Smooth muscle cell (in vitro differentiated cells): ENCODE results near the gene PEX5. TPM values are rescaled to one million over a fixed set of nuclear protein-coding genes. Genes with fewer than 3 reads are reported as not detected.

Experiments
- DNase-seq: peaks from one replicate; lab custom pipeline; 2025; ENCODE audit not compliant: unreplicated experiment; lab: John Stamatoyannopoulos, UW
- H2AFZ ChIP-seq: fragments of 200-600 bp; sonication (generic); 2 replicates; pipeline ENCODE4 v1.6.0; 2016; ENCODE audit warnings: antibody characterized with exemption, low read depth, mild to moderate bottlenecking
- H3F3A ChIP-seq: fragments of 200-600 bp; sonication (generic); 2 replicates; pipeline ENCODE4 v1.6.0; 2017; ENCODE audit warnings: antibody characterized with exemption, low read depth
- H3K27ac ChIP-seq: fragments of 200-600 bp; sonication (generic); 2 replicates; pipeline ENCODE4 v1.5.1; 2016; ENCODE audit warnings: low read depth, mild to moderate bottlenecking
- H3K27me3 ChIP-seq: fragments of 200-600 bp; sonication (generic); 2 replicates; pipeline ENCODE4 v1.6.1; 2016; ENCODE audit warnings: low read depth, mild to moderate bottlenecking
- H3K36me3 ChIP-seq: fragments of 200-600 bp; sonication (generic); 2 replicates; pipeline ENCODE4 v1.5.1; 2016; ENCODE audit warnings: low read depth
- H3K4me1 ChIP-seq: fragments of 200-600 bp; sonication (generic); 2 replicates; pipeline ENCODE4 v1.5.1; 2016; ENCODE audit warnings: low read depth
- H3K4me2 ChIP-seq: fragments of 200-600 bp; sonication (generic); 2 replicates; pipeline ENCODE4 v1.6.0; 2016; ENCODE audit warnings: mild to moderate bottlenecking
- H3K4me3 ChIP-seq: fragments of 200-600 bp; sonication (generic); 2 replicates; pipeline ENCODE4 v1.5.1; 2016; ENCODE audit warnings: mild to moderate bottlenecking
- H3K79me2 ChIP-seq: fragments of 200-600 bp; sonication (generic); 2 replicates; pipeline ENCODE4 v1.6.0; 2016; ENCODE audit warnings: low read depth, mild to moderate bottlenecking
- H3K9ac ChIP-seq: fragments of 200-600 bp; sonication (generic); 2 replicates; pipeline ENCODE4 v1.6.0; 2016; ENCODE audit warnings: low read depth
- H3K9me3 ChIP-seq: fragments of 200-600 bp; sonication (generic); replicated peaks from 2 replicates; pipeline ENCODE4 v1.5.1; 2016; ENCODE audit warnings: low read depth
- H4K20me1 ChIP-seq: fragments of 200-600 bp; sonication (generic); 2 replicates; pipeline ENCODE4 v1.6.0; 2016; ENCODE audit warnings: low read depth
- CTCF ChIP-seq: fragments of 200-600 bp; sonication (generic); IDR thresholded peaks from 2 replicates; pipeline ENCODE4 v1.5.1; 2017; ENCODE audit warnings: borderline replicate concordance, mild to moderate bottlenecking, antibody characterized with exemption; ENCODE audit not compliant: insufficient read depth, poor library complexity, severe bottlenecking
- WGBS: methylation state at CpG from one replicate; pipeline ENCODE4 v1.1.7; 2016; ENCODE audit warnings: low lambda C conversion rate; 5-methylcytosine and 5-hydroxymethylcytosine counted together
- polyA plus RNA-seq: library from polyadenylated mRNA; unstranded; fragments of >200 nt; fragmentation: Nextera tagmentation; extraction: Ambion mirVana; gene quantifications from 2 replicates; pipeline ENCODE4 v1.2.1, GENCODE V29; 2016
- total RNA-seq: library from RNA; depleted of rRNA; stranded (reverse); fragments of >200 nt; gene quantifications from 2 replicates; pipeline ENCODE4 v1.2.3, GENCODE V29; 2014

PEX5 gene
- total RNA-seq (6.6 and 13.2 TPM in 2 replicates), polyA plus RNA-seq (8.3 and 8.9 TPM in 2 replicates)

GRCh38 chr12:7189398-7190267, at the start of gene PEX5:
PEX5 (plus strand) TSS chr12:7189686; CDS start chr12:7190378, 692 bp downstream.
- Histone ChIP-seq H3K27ac (peak within 1 kb of the TSS; percentile 88), H3K79me2 (no peaks in the 10 kb centered on the region), H3K4me1 (peaks cover 10% of the 10 kb centered on the region), H2AFZ (peak within 1 kb of the TSS; percentile 96), H3K9ac (peak within 1 kb of the TSS; percentile 87), H4K20me1 (no peaks in the 10 kb centered on the region), H3K4me2 (peak within 1 kb of the TSS; percentile 89), H3K4me3 (peak within 1 kb of the TSS; percentile 66), H3K36me3 (no peaks in the 10 kb centered on the region), H3K9me3 (no peaks in the 10 kb centered on the region), H3K27me3 (no peaks in the 10 kb centered on the region), H3F3A (peaks cover 4% of the 10 kb centered on the region)
- peak; percentile 64 for DNase-seq
- 2% methylated on average over 36 of the region's 68 CpGs for WGBS
- TF ChIP-seq CTCF = no peak

GRCh38 chr12:7141351-7142005, 48.0 kb upstream of the PEX5 start:
- H4K20me1 ChIP-seq = no peaks in the 10 kb centered on the region
- no peak overlapping the region for H3K9ac ChIP-seq
- no peaks in the 10 kb centered on the region for H3K27me3 ChIP-seq
- WGBS = 92% methylated on average over 7 of the region's 7 CpGs
- no peaks in the 10 kb centered on the region for H3K4me1 ChIP-seq
- no peak overlapping the region for H3K4me3 ChIP-seq
- no peak for DNase-seq
- H2AFZ ChIP-seq = no peak overlapping the region
- no peaks in the 10 kb centered on the region for H3K9me3 ChIP-seq
- H3K79me2 ChIP-seq = no peaks in the 10 kb centered on the region
- no peak for TF ChIP-seq CTCF
- no peaks in the 10 kb centered on the region for H3K36me3 ChIP-seq
- H3K27ac ChIP-seq = no peak overlapping the region
- no peak overlapping the region for H3K4me2 ChIP-seq
- H3F3A ChIP-seq = no peaks in the 10 kb centered on the region

- TF ChIP-seq CTCF = peak; percentile 63
- WGBS = 64% methylated on average over 5 of the region's 5 CpGs
- no peaks in the 10 kb centered on the region for H3K4me1 ChIP-seq
Measured at GRCh38 chr12:7142056-7142644, 47.3 kb upstream of the PEX5 start.

More at GRCh38 chr12:7142056-7142644, 47.3 kb upstream of the PEX5 start:
- Histone ChIP-seq H3K4me2 (no peak overlapping the region), H2AFZ (no peak overlapping the region), H4K20me1 (no peaks in the 10 kb centered on the region), H3K36me3 (no peaks in the 10 kb centered on the region), H3K9me3 (no peaks in the 10 kb centered on the region), H3F3A (no peaks in the 10 kb centered on the region), H3K27ac (no peak overlapping the region), H3K79me2 (no peaks in the 10 kb centered on the region), H3K4me3 (no peak overlapping the region), H3K9ac (no peak overlapping the region), H3K27me3 (no peaks in the 10 kb centered on the region)
- DNase-seq = no peak
